ENCODE measurements around the gene CCN5. TPM values are rescaled to one million over a fixed set of nuclear protein-coding genes. Genes with fewer than 3 reads are reported as not detected.

CCN5 gene
- total RNA-seq, 6 experiments from 2014 or later = 0.92 to 6.1 (median 1.5) TPM

- 63% methylated on average over 4 of the region's 4 CpGs for WGBS (ENCODE audit: insufficient coverage, low coverage, low lambda C conversion rate, missing lambda C conversion rate)
- no peaks in the 10 kb centered on the region for H3K4me1 ChIP-seq
- H3K27ac ChIP-seq = no peak overlapping the region
- no peak for DNase-seq
- H3K27me3 ChIP-seq = no peaks in the 10 kb centered on the region
- intact Hi-C loops (cut with DNase I) = no loop called here
- H3K9me3 ChIP-seq = no peaks in the 10 kb centered on the region
- H3K36me3 ChIP-seq = no peaks in the 10 kb centered on the region
- TF ChIP-seq CTCF (IDR thresholded peaks at IDR 0.05) (no peak), POLR2A (IDR thresholded peaks at IDR 0.05) (no peak)
- H3K4me3 ChIP-seq = no peak overlapping the region
- no peak for ATAC-seq
These were observed 9.6 kb upstream of the CCN5 start for GRCh38 chr20:44705364-44706094.

GRCh38 chr20:44706301-44707017 is 8.7 kb upstream of the CCN5 start:
- WGBS (ENCODE audit: insufficient coverage, low coverage, low lambda C conversion rate, missing lambda C conversion rate) = 43% methylated on average over 5 of the region's 10 CpGs
- H3K4me1 ChIP-seq = no peaks in the 10 kb centered on the region
- DNase-seq (no peak), ATAC-seq (peak in 1 of 4 donors; percentile 19)
- H3K4me3 ChIP-seq = no peak overlapping the region
- intact Hi-C loops (cut with DNase I) = no loop called here
- no peaks in the 10 kb centered on the region for H3K36me3 ChIP-seq
- H3K9me3 ChIP-seq = no peaks in the 10 kb centered on the region
- H3K27me3 ChIP-seq = no peaks in the 10 kb centered on the region
- H3K27ac ChIP-seq = no peak overlapping the region
- TF ChIP-seq POLR2A (IDR thresholded peaks at IDR 0.05) (no peak), CTCF (IDR thresholded peaks at IDR 0.05) (no peak)

GRCh38 chr20:44707018-44707579 is 8.1 kb upstream of the CCN5 start:
- Histone ChIP-seq H3K27ac (no peak overlapping the region), H3K36me3 (no peaks in the 10 kb centered on the region), H3K4me1 (no peaks in the 10 kb centered on the region), H3K9me3 (no peaks in the 10 kb centered on the region), H3K27me3 (no peaks in the 10 kb centered on the region), H3K4me3 (no peak overlapping the region)
- no peak for ATAC-seq
- 63% methylated on average over 3 of the region's 5 CpGs for WGBS (ENCODE audit: insufficient coverage, low coverage, low lambda C conversion rate, missing lambda C conversion rate)
- TF ChIP-seq POLR2A (IDR thresholded peaks at IDR 0.05) = no peak
- no peak for TF ChIP-seq CTCF (IDR thresholded peaks at IDR 0.05)
- intact Hi-C loops (cut with DNase I) = no loop called here
- DNase-seq = no peak

GRCh38 chr20:44709380-44709779 is 5.8 kb upstream of the CCN5 start:
- Histone ChIP-seq H3K27ac (no peak overlapping the region), H3K36me3 (no peaks in the 10 kb centered on the region), H3K4me1 (no peaks in the 10 kb centered on the region), H3K27me3 (no peaks in the 10 kb centered on the region), H3K4me3 (no peak overlapping the region), H3K9me3 (no peaks in the 10 kb centered on the region)
- 73% methylated on average over 9 of the region's 11 CpGs for WGBS (ENCODE audit: insufficient coverage, low coverage, low lambda C conversion rate, missing lambda C conversion rate)
- intact Hi-C loops (cut with DNase I) = no loop called here
- no peak for DNase-seq
- no peak for ATAC-seq
- TF ChIP-seq POLR2A (IDR thresholded peaks at IDR 0.05) (no peak), CTCF (IDR thresholded peaks at IDR 0.05) (no peak)
